ENCODE results near the gene LONRF2. TPM values are rescaled to one million over a fixed set of nuclear protein-coding genes. Genes with fewer than 3 reads are reported as not detected.

The LONRF2 gene
- total and polyA plus RNA-seq, 7 experiments from 2014 or later: 0.05 to 0.24 TPM; not detected in 5

DNA sequence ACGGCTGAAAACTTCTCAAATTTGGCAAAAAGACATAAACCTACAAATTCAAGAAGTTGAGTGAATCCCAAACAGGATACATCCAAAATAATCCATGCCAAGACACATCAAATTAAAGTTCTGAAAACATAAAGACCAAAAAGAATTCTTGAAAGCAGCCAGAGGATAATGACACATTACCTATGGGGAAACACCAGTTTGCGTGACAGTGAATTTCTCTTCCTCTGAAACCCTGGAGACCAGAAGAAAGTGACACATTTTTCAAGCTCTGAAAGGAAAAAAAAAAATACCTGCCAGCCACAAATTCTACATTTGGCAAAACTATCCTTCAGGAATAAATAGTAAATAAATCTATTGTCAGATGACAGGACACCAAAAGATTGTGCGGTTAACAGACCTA lies 93.9 kb downstream of the LONRF2 start:
- Mint-ChIP-seq H3K27me3 (peaks cover 8 to 20% (median 13%) of the 10 kb centered on the region in 5 donors), H3K4me3 (no peak overlapping the region), H3K4me1 (peaks cover 0 to 3% (median 0%) of the 10 kb centered on the region in 7 donors), H3K9me3 (peaks cover 0 to 6% (median 0%) of the 10 kb centered on the region in 11 donors), H3K27ac (no peak overlapping the region), H3K36me3 (peaks cover 0 to 4% (median 0%) of the 10 kb centered on the region in 5 donors)
- ATAC-seq (no peak), DNase-seq (no peak)
- Histone ChIP-seq H3K4me1 (ENCODE audit: control insufficient read depth in 2 of 2, insufficient read depth in 2 of 2, low read length in 2 of 2) (no peaks in the 10 kb centered on the region), H3K4me3 (ENCODE audit: low read length) (no peak overlapping the region), H3K27me3 (ENCODE audit: control insufficient read depth in 2 of 2, insufficient read depth in 2 of 2, low read length in 2 of 2) (no peaks in the 10 kb centered on the region), H3K36me3 (ENCODE audit: control insufficient read depth in 2 of 3, insufficient read depth in 3 of 3, low read length in 3 of 3) (no peaks in the 10 kb centered on the region), H3K9me3 (ENCODE audit: control insufficient read depth in 2 of 3, low read length in 3 of 3) (no peaks in the 10 kb centered on the region), H3K27ac (ENCODE audit: low read depth, low read length) (no peak overlapping the region)
- ChIA-PET POLR2A (no interaction called here), CTCF (no interaction called here)
- intact Hi-C loops (cut with micrococcal nuclease): no loop called here

DNA sequence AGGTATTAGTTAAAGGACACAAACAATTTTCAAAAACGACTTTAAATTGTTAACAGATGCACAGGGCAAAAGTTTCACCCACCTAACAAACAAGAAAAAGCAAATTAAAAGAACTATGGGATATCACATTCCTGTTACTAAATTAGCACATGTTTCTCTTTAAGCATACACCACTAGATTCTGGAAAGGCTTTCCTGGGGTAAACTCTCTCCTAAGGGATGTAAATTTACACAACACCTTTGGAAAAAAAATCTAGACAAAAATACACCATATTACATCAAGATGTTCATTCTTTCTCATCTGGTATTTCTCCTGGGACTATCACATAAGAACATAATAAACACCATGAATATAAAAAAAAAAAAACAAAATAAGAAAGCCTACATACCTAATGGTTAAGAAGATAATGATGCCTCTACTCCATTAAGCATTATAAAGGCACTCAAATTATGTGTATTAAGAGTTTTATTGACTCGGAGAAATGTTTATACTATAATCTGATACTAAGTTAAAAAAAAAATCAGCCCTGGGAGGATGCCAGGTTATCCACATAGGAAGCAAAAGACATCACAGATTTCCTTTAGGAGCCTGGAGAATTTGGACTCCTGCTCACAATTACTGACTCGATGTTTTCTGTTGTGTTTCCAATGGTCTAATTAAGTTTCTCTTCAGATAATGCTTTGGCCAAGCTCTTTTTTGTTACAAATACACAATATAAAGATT lies 97.2 kb downstream of the LONRF2 start:
- H3K4me1 Mint-ChIP-seq: no peaks in the 10 kb centered on the region
- no peak overlapping the region for H3K27ac Mint-ChIP-seq
- peaks cover 0 to 6% (median 0%) of the 10 kb centered on the region in 11 donors for H3K9me3 Mint-ChIP-seq
- H3K4me1 ChIP-seq (ENCODE audit: control insufficient read depth in 2 of 2, insufficient read depth in 2 of 2, low read length in 2 of 2): no peaks in the 10 kb centered on the region
- H3K27ac ChIP-seq (ENCODE audit: low read depth, low read length): no peak overlapping the region
- intact Hi-C loops (cut with micrococcal nuclease): no loop called here
- no peak overlapping the region for H3K4me3 Mint-ChIP-seq
- no peaks in the 10 kb centered on the region for H3K27me3 ChIP-seq (ENCODE audit: control insufficient read depth in 2 of 2, insufficient read depth in 2 of 2, low read length in 2 of 2)
- no peak overlapping the region for H3K4me3 ChIP-seq (ENCODE audit: low read length)
- H3K36me3 Mint-ChIP-seq: peaks cover 0 to 4% (median 0%) of the 10 kb centered on the region in 5 donors
- CTCF ChIA-PET: no interaction called here
- peaks cover 8 to 20% (median 18%) of the 10 kb centered on the region in 5 donors for H3K27me3 Mint-ChIP-seq
- DNase-seq (no peak), ATAC-seq (no peak)
- H3K36me3 ChIP-seq (ENCODE audit: control insufficient read depth in 2 of 3, insufficient read depth in 3 of 3, low read length in 3 of 3): no peaks in the 10 kb centered on the region
- POLR2A ChIA-PET: no interaction called here
- H3K9me3 ChIP-seq (ENCODE audit: control insufficient read depth in 2 of 3, low read length in 3 of 3): no peaks in the 10 kb centered on the region

DNA sequence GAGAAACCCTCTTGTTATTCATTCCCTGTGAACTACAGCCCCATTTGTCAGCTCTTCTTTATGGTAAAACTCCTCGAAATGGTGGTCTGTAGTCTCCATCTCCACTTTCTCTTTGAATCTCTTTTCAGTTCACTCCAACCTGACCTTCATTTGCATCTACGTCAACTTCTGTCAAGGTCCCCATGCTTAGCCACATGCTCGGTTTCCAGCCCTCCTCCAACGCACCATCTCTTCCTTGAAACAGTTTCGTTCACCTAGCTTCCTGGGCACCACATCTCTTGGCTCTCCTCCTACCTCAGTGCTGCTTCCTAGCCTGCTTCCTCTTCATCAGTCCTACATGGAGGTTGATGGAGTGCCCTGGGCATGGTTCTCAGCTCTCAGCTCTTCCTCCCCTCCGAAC lies 98.8 kb downstream of the LONRF2 start:
- H3K36me3 Mint-ChIP-seq: peaks cover 0 to 4% (median 0%) of the 10 kb centered on the region in 5 donors
- ATAC-seq (no peak), DNase-seq (no peak)
- H3K9me3 ChIP-seq (ENCODE audit: control insufficient read depth in 2 of 3, low read length in 3 of 3): no peaks in the 10 kb centered on the region
- H3K4me1 ChIP-seq (ENCODE audit: control insufficient read depth in 2 of 2, insufficient read depth in 2 of 2, low read length in 2 of 2): peaks cover 0 to 4% of the 10 kb centered on the region in 2 donors
- intact Hi-C loops (cut with micrococcal nuclease): no loop called here
- H3K27ac Mint-ChIP-seq: no peak overlapping the region
- no peak overlapping the region for H3K27ac ChIP-seq (ENCODE audit: low read depth, low read length)
- no peaks in the 10 kb centered on the region for H3K27me3 ChIP-seq (ENCODE audit: control insufficient read depth in 2 of 2, insufficient read depth in 2 of 2, low read length in 2 of 2)
- ChIA-PET POLR2A (no interaction called here), CTCF (no interaction called here)
- H3K4me3 ChIP-seq (ENCODE audit: low read length): no peak overlapping the region
- H3K27me3 Mint-ChIP-seq: peaks cover 8 to 20% (median 18%) of the 10 kb centered on the region in 5 donors
- peaks cover 0 to 6% (median 0%) of the 10 kb centered on the region in 11 donors for H3K9me3 Mint-ChIP-seq
- H3K4me3 Mint-ChIP-seq: no peak overlapping the region
- H3K36me3 ChIP-seq (ENCODE audit: control insufficient read depth in 2 of 3, insufficient read depth in 3 of 3, low read length in 3 of 3): no peaks in the 10 kb centered on the region
- no peaks in the 10 kb centered on the region for H3K4me1 Mint-ChIP-seq

Other genes with a start within 250 kb of the LONRF2 start
- gene AFF3, start 179.9 kb downstream of the LONRF2 start, total RNA-seq: 10 to 100 TPM in 4 of 5 experiments, 1 to 10 TPM in 1; 3.0 to 24.1 (median 19.8) TPM
- gene AFF3, start 179.9 kb downstream of the LONRF2 start, polyA plus RNA-seq: 10 to 100 TPM in 1 of 2 donors, 1 to 10 TPM in 1; 4.0 to 21.0 TPM
- 1 to 10 TPM; 2.2 to 5.0 (median 3.2) TPM for gene CHST10, start 95.2 kb upstream of the LONRF2 start, total RNA-seq
- gene CHST10, start 95.2 kb upstream of the LONRF2 start, polyA plus RNA-seq: 1 to 10 TPM; 1.2 to 3.9 TPM
- gene NMS, start 148.0 kb upstream of the LONRF2 start, total RNA-seq: not detected
- gene NMS, start 148.0 kb upstream of the LONRF2 start, polyA plus RNA-seq: not detected
- gene PDCL3, start 240.5 kb upstream of the LONRF2 start, total RNA-seq: 10 to 100 TPM; 16.6 to 31.9 (median 19.9) TPM
- gene PDCL3, start 240.5 kb upstream of the LONRF2 start, polyA plus RNA-seq: 10 to 100 TPM; 61.9 to 63.4 TPM

Data from naive thymus-derived CD4-positive, alpha-beta T cell (primary cell).